HG02840 (cell line): ENCODE measurements around the gene CNOT11.
"Not testable (repeated sequence)": the region's sequence is repeated elsewhere in the genome, so short reads cannot be mapped to it uniquely, and the experiment has no call there.

Experiments
- ATAC-seq: cut with Tn5 transposase; IDR thresholded peaks from one replicate; pipeline ENCODE4 v1.9.1; 2021; ENCODE audit warnings: mild to moderate bottlenecking, moderate library complexity, moderate number of reproducible peaks; ENCODE audit not compliant: unreplicated experiment, low FRiP score

Gene CNOT11

DNA sequence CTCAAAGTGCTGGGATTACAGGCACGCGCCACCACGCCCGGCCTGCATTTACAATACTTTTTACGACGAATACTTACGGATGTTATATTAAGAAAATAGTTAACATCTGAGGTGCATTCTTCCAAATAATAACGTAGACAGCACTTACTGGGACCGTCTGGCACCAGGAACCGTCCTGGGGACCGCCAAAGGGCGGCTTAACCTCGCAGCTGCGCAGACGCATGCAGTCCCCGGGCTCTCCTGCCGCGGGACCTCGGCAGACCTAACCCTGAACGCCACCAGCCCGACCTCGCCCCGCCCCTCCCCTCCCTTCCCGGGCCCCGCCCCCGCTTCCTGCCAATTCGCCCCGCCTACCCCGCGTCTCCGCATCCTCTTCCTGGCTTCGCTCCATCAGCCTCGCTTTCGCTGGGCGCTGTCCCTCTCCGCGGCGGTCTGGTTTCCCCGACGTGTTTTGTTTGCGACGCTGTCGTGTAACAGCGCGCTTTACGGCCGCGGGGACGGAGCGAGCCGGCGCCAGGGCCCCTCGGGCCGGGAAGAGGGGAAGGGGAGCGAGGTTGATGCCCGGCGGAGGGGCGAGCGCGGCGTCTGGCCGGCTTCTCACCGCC, at the start of gene CNOT11:
TSS of gene CNOT11 (plus strand) at position 479 of the 605 bp plus-strand sequence. CDS start at position 558, 79 bp downstream.
- ATAC-seq = peak; percentile 82

DNA sequence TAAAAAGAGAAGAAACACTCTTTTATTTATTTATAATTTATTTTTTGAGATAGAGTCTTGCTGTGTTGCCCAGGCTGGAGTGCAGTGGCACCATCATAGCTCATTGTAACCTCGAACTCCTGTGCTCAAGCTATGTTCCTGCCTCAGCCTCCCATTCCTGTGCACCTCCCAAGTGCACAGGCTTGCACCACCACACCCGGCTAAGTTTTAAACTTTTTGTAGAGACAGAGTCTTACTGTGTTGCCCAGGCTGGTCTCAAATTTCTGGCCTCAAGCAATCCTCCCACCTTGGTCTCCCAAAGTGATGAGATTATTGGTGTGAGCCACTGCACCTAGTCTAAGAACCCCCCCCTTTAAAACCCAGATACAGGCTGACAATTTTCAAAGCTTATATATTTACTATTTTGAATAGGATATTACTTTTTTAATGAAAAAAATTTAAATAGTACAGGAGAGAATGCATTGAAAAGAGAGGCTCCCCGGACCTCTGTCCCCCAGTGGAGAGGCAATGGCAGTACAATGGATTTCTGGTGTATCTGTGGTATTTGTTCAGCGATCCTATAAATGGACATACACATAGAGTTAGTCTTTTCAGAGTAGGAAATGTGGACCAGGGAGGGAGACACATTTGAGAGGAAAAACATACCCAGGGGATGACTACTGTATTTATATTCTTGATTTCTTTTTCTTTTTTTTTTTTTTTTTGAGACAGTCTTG, 48.1 kb upstream of the CNOT11 start:
- ATAC-seq = no peak

DNA sequence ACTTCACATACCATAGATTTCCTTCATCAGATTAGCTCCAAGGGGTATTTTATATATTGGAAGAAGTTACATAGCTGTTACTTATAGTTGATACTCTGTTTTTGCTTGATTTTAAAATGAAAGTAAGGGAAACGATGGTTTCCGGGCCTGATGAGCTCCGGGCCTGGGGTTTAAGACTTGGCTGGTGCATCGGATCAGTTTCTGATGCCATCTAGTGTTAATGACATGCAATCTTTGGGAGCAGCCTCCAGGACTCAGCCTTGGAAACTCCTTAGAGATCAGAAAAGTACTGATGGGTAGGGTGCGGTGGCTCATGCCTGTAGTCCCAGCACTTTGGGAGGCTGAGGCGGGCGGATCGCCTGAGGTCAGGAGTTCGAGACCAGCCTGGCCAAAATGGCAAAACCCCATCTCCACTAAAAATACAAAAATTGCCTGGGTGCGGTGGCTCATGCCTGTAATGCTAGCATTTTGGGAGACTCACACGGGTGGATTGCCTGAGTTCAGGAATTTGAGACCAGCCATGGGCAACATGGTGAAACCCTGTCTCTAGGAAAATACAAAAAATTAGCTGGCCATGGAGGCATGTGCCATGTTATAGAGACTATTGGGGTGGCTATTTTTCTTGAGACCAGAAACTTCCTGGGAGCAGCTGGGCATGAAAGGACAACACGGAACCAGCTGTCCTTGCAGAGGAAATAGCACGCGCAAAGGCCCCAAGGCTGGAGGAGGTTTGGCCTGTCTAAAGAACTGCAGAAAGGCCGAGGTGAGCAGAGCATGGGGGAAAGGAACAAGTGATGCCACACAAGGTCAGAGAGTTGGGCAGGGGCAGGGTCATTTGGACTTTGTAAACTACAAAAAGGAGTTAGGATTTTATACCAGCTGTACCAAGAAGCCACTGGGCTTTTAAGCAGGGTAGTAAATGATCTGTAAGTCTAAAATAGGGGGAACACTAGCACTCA, 46.9 kb upstream of the CNOT11 start:
- no peak for ATAC-seq

DNA sequence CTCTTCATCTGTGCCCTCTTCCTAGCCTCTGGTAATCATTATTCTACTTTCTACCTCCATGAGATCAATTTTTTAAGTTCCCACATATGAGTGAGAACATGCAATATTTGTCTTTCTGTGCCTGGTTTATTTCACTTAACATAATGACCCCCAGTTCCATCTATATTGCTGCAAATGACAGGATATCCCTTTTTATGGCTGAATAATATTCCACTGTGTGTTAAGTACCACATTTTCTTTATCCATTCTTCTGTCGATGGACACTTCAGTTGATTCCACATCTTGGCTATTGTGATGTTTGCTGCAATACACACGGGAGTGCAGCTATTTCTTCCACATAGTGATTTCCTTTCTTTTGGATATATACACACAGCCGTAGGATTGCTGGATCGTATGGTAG, 43.9 kb upstream of the CNOT11 start:
- ATAC-seq = no peak

DNA sequence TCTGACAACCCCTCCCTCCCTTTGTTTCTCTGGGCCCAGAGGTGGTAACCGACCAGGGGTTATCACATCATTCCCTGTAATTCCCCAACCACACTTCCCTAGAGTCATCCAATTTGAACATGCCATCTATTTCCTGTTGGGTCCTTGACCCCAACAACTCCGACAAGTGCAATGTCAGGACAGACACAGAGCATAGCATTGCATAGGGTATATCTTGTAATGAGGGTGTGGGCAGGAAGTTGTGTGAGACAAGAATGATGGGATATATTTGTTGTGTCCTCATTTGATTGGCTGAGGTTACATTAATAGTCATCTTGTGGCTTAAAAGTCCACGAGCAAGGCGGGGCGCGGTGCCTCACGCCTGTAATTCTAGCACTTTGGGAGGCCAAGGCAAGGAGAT, 33.4 kb upstream of the CNOT11 start:
- ATAC-seq = no peak

DNA sequence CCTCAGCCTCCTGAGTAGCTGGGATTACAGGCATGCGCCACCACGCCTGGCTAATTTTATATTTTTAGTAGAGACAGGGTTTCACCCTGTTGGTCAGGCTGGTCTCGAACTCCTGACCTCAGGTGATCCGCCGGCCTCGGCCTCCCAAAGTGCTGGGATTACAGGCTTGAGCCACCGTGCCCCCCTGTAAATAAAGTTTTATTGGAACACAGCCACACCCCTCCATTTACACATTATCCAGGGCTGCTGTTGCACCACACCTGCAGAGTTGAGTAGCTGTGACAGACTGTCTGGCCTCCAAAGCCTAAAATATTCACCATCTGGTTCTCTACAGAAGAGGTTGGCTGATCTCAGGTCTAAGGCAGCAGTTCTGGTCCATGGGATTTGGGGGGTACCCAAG, 32.6 kb upstream of the CNOT11 start:
- not testable (repeated sequence) for ATAC-seq

DNA sequence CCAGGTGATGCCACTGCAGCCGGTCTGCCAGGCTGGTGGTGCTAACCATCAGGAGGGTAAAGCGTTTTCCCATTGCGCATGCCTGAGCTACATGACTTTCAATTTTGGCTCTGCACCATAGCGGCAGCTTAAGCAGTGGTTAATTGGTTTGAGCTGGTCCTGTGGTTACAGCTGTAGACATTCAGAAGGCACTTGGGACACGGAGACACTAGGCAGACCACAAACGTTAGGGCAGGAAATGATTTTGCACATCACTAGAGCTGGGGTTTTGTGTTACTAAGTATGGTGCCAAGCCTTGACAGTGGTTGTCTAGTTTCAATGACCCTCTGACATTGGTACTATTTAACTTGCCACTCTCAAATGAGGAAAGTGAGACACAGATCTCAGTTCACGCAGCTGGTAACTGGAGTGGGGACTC, 28.9 kb upstream of the CNOT11 start:
- ATAC-seq = peak; percentile 97

DNA sequence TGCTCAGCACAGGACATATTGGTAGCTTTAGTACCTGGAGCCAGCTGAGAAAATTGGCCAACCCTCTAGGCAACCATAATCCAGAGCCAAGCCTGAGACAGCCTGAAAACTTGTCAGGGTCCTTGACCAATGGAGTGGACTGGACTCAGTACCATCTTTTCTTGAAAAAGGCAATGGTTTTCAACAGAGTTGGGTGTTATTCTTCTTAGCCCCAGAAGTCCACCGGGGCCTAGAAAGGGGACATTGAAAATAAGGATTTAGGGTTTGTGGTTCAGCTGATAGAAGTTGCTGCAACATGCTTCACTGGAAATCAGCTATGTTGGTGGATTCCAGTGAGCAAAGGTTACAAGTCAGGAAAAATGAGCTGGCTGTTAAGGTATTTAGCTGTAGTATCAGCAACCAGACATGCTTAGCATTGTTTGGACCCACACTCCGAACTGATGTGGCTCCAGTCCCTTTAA, 22.1 kb upstream of the CNOT11 start:
- no peak for ATAC-seq

DNA sequence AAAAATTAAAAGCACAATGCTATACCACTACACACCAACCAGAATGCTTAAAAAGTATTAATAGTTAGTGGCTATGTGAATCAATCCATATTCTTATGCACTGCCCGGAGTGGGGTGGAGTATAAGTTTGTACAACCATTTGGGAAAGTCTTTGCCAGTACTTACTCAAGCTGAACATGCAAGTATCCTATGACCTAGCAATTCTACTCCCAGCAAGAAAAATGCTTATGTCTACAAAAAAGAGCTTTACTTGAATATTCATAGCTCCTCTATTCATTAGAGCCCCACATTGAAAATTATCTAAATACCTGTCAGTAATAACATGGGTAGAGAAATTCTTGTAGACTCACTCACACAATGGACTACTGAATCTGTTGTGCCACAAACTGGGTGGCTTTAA, 21.4 kb upstream of the CNOT11 start:
- ATAC-seq = no peak

DNA sequence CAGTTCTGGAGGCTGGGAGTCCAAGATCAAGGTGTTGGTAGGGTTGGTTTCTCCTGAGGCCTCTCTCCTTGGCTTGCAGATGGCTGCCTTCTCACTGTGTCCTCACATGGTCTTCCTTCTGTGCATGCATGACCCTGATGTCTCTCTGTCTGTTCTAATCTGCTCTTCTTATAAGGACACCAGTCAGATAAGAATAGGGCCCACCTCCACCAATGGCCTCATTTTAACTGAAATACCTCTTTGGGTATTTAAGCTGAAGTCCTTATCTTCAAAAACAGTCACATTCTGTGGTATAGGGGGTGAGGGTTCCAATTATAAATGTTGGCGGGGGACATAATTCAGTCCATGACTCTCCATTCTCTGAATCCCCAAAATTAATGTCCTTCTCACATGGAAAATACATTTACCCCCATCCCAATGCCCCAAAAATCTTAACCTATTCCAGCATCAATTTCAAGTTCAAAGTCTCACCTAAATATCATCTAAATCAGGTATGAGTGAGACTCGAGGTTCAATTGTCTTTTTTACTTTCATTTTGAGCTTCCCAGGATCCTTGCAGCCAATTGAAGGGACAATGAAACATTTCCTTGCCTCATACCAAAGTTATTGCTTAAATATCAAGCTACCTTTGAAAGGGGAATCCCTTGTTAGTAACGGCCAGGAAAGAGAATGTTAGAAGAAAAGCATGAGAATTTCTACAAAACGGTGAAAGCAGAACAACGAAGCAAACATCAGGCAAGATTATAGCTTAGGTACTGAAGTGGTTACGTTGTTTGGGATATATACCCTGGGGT, 20.6 kb upstream of the CNOT11 start:
- ATAC-seq = no peak

DNA sequence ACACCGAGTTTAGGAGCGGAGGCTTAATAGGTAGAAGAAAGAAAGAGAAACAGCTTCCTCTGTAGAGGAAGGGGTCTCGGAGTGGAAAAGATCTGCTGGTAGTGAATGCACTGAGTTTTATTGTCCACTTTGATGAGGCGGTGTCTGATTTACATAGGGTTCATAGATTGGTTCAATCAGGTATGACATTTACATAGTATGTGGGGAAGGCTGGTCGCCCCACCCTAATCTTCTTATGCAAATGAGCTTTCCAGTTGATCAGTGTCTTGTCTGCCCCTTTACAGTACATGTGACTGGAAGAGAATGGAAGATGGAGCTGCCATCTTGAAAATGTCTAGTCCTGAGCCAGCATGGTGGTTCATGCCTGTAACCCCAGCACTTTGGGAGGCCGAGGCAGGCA, 19.9 kb upstream of the CNOT11 start:
- ATAC-seq = no peak

DNA sequence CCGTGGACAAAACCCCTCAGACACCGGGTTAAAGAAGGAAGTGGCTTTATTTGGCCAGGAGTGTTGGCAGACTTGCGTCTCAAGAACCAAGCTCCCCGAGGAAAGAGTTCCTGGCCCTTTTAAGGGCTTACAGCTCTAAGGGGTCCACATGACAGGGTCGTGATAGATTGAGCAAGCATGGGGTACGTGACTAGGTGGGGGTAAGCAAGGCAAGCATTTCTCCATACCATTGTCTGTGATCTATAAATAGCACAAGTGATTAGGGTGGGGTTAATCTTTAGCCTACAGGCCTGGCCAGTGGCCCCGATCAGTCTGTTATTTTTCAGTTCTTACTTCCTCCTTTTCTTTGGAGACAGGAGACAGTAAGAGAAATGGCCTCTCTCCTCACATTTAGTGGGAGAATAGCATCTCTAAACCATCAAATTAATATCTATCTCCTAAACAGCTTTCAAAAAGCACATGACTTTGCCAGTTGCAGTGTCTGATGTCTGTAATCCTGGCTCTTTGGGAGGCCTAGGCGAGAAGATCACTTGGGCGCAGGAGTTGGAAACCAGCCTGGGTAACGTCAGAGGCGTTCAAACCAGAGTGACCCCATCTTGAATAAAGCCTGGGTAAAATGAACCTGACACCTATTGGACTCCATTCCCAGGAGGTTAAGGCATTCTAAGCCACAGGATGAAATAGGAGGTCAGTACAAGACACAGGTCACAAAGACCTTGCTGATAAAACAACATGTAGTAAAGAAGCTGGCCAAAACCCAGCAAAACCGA, 18.3 kb upstream of the CNOT11 start:
- ATAC-seq = no peak

DNA sequence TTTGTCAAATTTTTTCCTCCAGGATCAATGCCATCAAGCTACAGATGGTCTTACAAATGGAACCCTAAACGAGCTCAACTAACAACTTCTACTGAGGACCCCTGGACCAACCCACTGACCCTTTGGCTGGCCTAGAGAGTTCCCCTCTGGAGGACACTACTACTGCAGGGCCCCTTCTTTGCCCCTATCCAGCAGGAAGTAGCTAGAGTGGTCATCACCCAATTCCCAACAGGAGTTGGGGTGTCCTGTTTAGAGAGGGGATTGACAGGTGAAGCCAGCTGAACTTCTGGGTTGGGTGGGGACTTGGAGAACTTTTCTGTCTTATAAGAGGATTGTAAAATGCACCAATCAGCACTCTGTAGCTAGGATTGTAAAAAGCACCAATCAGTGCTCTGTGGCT, 16.7 kb upstream of the CNOT11 start:
- not testable (repeated sequence) for ATAC-seq

DNA sequence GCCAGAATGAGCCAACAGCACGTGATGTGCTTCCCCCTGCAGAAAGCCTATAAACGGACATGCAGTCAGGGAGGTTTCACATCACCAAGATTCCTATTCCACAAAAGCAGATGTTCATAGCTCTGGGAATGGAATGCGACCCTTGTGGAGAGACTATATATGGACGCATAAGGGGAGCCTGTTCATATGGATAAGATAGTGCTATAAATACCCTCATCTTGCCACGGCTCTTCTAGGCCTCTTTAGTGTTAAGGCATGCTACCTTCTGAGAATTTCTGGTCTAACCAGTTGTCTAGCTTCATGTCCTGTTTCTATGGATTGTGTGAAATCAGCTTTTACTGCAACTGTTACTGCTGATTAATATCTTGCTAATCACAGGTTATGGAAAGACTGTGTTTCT, 14.7 kb upstream of the CNOT11 start:
- not testable (repeated sequence) for ATAC-seq

DNA sequence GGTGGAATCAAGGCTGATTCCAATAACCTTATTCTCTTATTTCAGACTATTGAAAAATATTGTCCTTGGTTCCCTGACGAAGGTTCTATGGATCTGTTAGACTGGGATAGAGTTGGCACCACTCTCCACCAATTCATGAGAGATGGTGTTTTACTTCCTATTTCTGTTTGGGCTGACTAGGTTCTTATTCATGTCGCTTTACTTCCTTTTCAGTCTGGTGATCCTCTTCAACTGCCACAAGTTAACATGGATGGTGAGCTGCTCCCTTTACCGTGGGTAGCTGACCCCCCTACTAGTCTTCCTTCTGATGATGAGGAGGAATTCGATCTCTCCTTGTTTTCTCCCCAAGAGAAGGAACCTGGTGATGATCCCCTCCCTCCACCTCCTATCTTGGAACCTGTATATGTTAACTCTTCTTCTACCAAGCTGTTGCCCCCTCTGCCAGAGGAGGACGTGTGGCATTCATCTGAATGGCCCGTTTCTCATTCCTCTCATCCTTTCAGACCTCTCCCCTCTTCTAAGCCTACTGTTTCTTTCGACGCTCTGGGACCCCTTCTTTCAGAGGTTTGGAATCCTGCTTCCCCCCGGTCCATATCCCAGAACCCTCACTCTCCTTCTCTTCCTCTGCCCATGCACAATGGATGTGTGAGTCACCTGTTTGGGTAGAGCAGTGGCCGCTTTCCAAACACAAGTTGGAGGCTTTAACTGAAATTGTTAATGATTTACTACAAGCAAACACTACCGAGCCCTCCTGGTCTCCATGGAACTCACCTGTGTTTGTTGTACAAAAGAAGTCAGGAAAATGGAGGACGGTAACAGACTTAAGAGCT, 13.5 kb upstream of the CNOT11 start:
- no peak for ATAC-seq

DNA sequence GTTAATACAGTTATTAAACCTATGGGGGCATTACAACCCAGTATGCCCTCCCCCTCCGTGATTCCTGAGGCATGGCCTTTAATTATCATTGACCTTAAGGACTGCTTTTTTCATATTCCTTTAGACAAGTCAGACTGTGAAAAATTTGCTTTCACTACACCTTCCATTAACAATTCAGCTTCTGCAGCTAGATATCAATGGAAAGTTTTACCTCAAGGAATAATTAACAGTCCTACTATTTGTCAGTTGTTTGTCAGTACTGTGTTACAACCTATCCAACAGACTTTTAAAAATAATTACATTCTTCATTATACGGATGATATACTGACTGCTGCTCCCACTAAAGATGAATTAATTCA, 12.9 kb upstream of the CNOT11 start:
- ATAC-seq = not testable (repeated sequence)

DNA sequence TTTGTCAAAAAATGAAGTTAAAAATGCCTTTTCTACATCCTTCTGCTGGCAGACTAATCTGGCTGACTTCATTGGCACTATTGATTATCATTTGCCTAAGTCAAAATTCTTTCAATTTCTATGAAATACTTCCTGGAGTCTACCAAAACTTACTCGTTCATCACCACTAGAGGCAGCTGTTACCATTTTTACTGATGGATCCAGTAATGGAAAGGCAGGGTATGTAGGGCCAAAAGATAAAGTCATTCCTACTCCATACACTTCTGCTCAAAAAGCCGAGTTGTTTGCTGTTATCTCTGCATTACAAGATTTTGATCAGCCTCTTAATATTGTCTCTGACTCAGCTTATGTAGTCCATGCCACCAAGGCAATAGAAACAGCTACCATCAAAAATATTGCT, 12.0 kb upstream of the CNOT11 start:
- not testable (repeated sequence) for ATAC-seq

DNA sequence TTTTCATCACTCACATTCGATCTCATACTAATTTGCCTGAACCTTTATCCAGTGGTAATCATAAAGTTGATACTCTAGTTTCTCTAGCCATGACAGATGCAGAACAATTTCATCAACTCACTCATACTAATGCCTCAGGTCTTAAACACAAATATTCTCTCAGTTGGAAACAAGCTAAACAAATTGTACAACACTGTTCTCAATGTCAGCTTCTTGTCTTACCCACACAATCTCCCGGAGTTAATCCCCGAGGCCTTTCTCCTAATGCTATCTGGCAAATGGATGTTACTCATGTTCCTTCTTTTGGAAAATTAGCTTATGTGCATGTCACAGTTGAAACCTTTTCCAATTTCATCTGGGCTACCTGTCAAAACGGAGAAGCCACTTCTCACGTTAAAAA, 11.5 kb upstream of the CNOT11 start:
- ATAC-seq = no peak

DNA sequence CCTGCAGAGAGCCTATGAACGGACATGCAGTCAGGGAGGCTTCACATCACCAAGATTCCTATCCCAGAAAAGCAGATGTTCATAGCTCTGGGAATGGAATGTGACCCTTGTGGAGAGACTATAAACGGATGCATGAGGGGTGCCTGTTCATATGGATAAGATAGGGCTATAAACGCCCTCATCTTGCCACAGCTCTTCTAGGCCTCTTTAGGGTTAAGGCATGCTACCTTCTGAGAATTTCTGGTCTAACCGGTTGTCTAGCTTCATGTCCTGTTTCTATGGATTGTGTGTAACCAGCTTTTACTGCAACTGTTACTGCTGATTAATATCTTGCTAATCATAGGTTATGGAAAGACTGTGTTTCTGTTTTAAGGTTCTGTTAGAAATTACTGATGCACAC, 8.3 kb upstream of the CNOT11 start:
- ATAC-seq = not testable (repeated sequence)
